ENCODE data around the gene MSI2. TPM values are rescaled to one million over a fixed set of nuclear protein-coding genes. Genes with fewer than 3 reads are reported as not detected.

Gene MSI2
- total RNA-seq, 1 donor from 2014 or later: 67.9 TPM

GRCh38 chr17:57302690-57303465 is 46.6 kb downstream of the MSI2 start:
- DNase-seq (ENCODE audit: low read depth) (no peak), FAIRE-seq (no peak)
- no peaks in the 10 kb centered on the region for H3K4me1 Mint-ChIP-seq (ENCODE audit: low read depth, unreplicated experiment)
- H3K9me3 Mint-ChIP-seq (ENCODE audit: unreplicated experiment): peaks cover 16% of the 10 kb centered on the region
- Histone ChIP-seq H3K4me2 (ENCODE audit: low read length) (no peak overlapping the region), H3K9me3 (ENCODE audit: insufficient read depth, low read depth, low read length) (peaks cover 3% of the 10 kb centered on the region), H3K79me2 (ENCODE audit: insufficient read depth, low read length) (peaks cover 4% of the 10 kb centered on the region), H3K4me3 (ENCODE audit: insufficient read depth, low read depth, low read length) (no peak overlapping the region), H3K9ac (ENCODE audit: low read length) (no peak overlapping the region), H3K27ac (ENCODE audit: low read depth, low read length) (no peak overlapping the region), H4K20me1 (ENCODE audit: insufficient read depth, low read length) (peaks cover under 1% of the 10 kb centered on the region), H2AFZ (ENCODE audit: low read depth, low read length) (no peak overlapping the region), H3K36me3 (ENCODE audit: insufficient read depth, low read length) (peaks cover 3% of the 10 kb centered on the region), H3K27me3 (ENCODE audit: insufficient read depth, low read length) (no peaks in the 10 kb centered on the region), H3K4me1 (ENCODE audit: insufficient read depth, low read length) (no peaks in the 10 kb centered on the region)
- H3K27me3 Mint-ChIP-seq (ENCODE audit: low read depth, unreplicated experiment): no peaks in the 10 kb centered on the region
- H3K36me3 Mint-ChIP-seq (ENCODE audit: low read depth, unreplicated experiment): peaks cover 32% of the 10 kb centered on the region
- no peak for TF ChIP-seq EZH2 (IDR thresholded peaks at IDR 0.05; ENCODE audit: insufficient read depth, low read length)
- TF ChIP-seq, protein P1, sequence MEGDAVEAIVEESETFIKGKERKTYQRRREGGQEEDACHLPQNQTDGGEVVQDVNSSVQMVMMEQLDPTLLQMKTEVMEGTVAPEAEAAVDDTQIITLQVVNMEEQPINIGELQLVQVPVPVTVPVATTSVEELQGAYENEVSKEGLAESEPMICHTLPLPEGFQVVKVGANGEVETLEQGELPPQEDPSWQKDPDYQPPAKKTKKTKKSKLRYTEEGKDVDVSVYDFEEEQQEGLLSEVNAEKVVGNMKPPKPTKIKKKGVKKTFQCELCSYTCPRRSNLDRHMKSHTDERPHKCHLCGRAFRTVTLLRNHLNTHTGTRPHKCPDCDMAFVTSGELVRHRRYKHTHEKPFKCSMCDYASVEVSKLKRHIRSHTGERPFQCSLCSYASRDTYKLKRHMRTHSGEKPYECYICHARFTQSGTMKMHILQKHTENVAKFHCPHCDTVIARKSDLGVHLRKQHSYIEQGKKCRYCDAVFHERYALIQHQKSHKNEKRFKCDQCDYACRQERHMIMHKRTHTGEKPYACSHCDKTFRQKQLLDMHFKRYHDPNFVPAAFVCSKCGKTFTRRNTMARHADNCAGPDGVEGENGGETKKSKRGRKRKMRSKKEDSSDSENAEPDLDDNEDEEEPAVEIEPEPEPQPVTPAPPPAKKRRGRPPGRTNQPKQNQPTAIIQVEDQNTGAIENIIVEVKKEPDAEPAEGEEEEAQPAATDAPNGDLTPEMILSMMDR (IDR thresholded peaks at IDR 0.05; ENCODE audit: insufficient read depth, low read depth, low read length): no peak
- H3K27ac Mint-ChIP-seq (ENCODE audit: unreplicated experiment): no peak overlapping the region
- no peak overlapping the region for H3K4me3 Mint-ChIP-seq (ENCODE audit: unreplicated experiment)

- H3K27ac Mint-ChIP-seq (ENCODE audit: unreplicated experiment): no peak overlapping the region
- H3K4me3 Mint-ChIP-seq (ENCODE audit: unreplicated experiment): no peak overlapping the region
- H3K36me3 Mint-ChIP-seq (ENCODE audit: low read depth, unreplicated experiment): peaks cover 12% of the 10 kb centered on the region
- peaks cover 8% of the 10 kb centered on the region for H3K4me1 Mint-ChIP-seq (ENCODE audit: low read depth, unreplicated experiment)
- H3K4me3 ChIP-seq (ENCODE audit: insufficient read depth, low read depth, low read length): no peak overlapping the region
- H3K9ac ChIP-seq (ENCODE audit: low read length): no peak overlapping the region
- TF ChIP-seq, protein P1 (IDR thresholded peaks at IDR 0.05; ENCODE audit: insufficient read depth, low read depth, low read length): no peak
- TF ChIP-seq EZH2 (IDR thresholded peaks at IDR 0.05; ENCODE audit: insufficient read depth, low read length): no peak
- no peaks in the 10 kb centered on the region for H3K36me3 ChIP-seq (ENCODE audit: insufficient read depth, low read length)
- no peaks in the 10 kb centered on the region for H3K27me3 Mint-ChIP-seq (ENCODE audit: low read depth, unreplicated experiment)
- no peaks in the 10 kb centered on the region for H3K27me3 ChIP-seq (ENCODE audit: insufficient read depth, low read length)
- FAIRE-seq: no peak
- no peaks in the 10 kb centered on the region for H3K9me3 ChIP-seq (ENCODE audit: insufficient read depth, low read depth, low read length)
- no peaks in the 10 kb centered on the region for H3K79me2 ChIP-seq (ENCODE audit: insufficient read depth, low read length)
- no peak for DNase-seq (ENCODE audit: low read depth)
- H3K4me2 ChIP-seq (ENCODE audit: low read length): no peak overlapping the region
- peaks cover 21% of the 10 kb centered on the region for H4K20me1 ChIP-seq (ENCODE audit: insufficient read depth, low read length)
- no peaks in the 10 kb centered on the region for H3K4me1 ChIP-seq (ENCODE audit: insufficient read depth, low read length)
- no peaks in the 10 kb centered on the region for H3K9me3 Mint-ChIP-seq (ENCODE audit: unreplicated experiment)
- no peak overlapping the region for H2AFZ ChIP-seq (ENCODE audit: low read depth, low read length)
- H3K27ac ChIP-seq (ENCODE audit: low read depth, low read length): no peak overlapping the region
These were observed 48.9 kb downstream of the MSI2 start for GRCh38 chr17:57305144-57305728.
